ENCODE results near the gene COLEC11. TPM values are rescaled to one million over a fixed set of nuclear protein-coding genes. Genes with fewer than 3 reads are reported as not detected.

The COLEC11 gene
- total and polyA plus RNA-seq, 8 donors, result 0.84 to 7.1 (median 4.3) TPM

- H3K9me3 ChIP-seq, result no peaks in the 10 kb centered on the region
- DNase-seq, result peak in 1 of 4 donors; percentile 30
- H3K4me3 ChIP-seq, result no peak overlapping the region
- intact Hi-C loops (cut with DNase I), result no loop called here
- no peak for TF ChIP-seq CTCF (IDR thresholded peaks at IDR 0.05)
- no peaks in the 10 kb centered on the region for H3K4me1 ChIP-seq
- H3K27me3 ChIP-seq, result peaks cover 0 to 11% of the 10 kb centered on the region in 2 donors
- H3K27ac ChIP-seq, result no peak overlapping the region
- no peaks in the 10 kb centered on the region for H3K36me3 ChIP-seq
- no peak for ATAC-seq
These were observed 3.4 kb downstream of the COLEC11 start for GRCh38 chr2:3598197-3598910.

GRCh38 chr2:3598912-3599854, 4.3 kb downstream of the COLEC11 start:
- DNase-seq, result peak in 1 of 4 donors; percentile 21
- no peak for TF ChIP-seq CTCF (IDR thresholded peaks at IDR 0.05)

GRCh38 chr2:3600256-3600855, 5.4 kb downstream of the COLEC11 start:
- DNase-seq (peak in 1 of 4 donors; percentile 19), ATAC-seq (no peak)
- no peaks in the 10 kb centered on the region for H3K4me1 ChIP-seq
- no peaks in the 10 kb centered on the region for H3K9me3 ChIP-seq
- no peak for TF ChIP-seq CTCF (IDR thresholded peaks at IDR 0.05)
- no peaks in the 10 kb centered on the region for H3K36me3 ChIP-seq
- no peak overlapping the region for H3K27ac ChIP-seq
- H3K27me3 ChIP-seq, result peaks cover 0 to 2% of the 10 kb centered on the region in 2 donors
- intact Hi-C loops (cut with DNase I), result no loop called here
- no peak overlapping the region for H3K4me3 ChIP-seq

More at GRCh38 chr2:3598912-3599854, 4.3 kb downstream of the COLEC11 start:
- intact Hi-C loops (cut with DNase I), result no loop called here
- Histone ChIP-seq H3K36me3 (no peaks in the 10 kb centered on the region), H3K4me1 (no peaks in the 10 kb centered on the region), H3K27me3 (peaks cover 0 to 11% of the 10 kb centered on the region in 2 donors), H3K9me3 (no peaks in the 10 kb centered on the region), H3K4me3 (no peak overlapping the region), H3K27ac (no peak overlapping the region)
- no peak for ATAC-seq

GRCh38 chr2:3601561-3602271, 6.8 kb downstream of the COLEC11 start:
- no peak for TF ChIP-seq CTCF (IDR thresholded peaks at IDR 0.05)
- Histone ChIP-seq H3K4me1 (no peaks in the 10 kb centered on the region), H3K9me3 (no peaks in the 10 kb centered on the region), H3K4me3 (no peak overlapping the region), H3K36me3 (no peaks in the 10 kb centered on the region), H3K27ac (no peak overlapping the region), H3K27me3 (no peaks in the 10 kb centered on the region)
- DNase-seq (peak in 1 of 4 donors; percentile 25), ATAC-seq (no peak)
- intact Hi-C loops (cut with DNase I), result no loop called here

Measured in left lung (tissue), 10 donors.